Measurements from ENCODE around the gene ORAI2. TPM values are rescaled to one million over a fixed set of nuclear protein-coding genes. Genes with fewer than 3 reads are reported as not detected.
A peak's percentile ranks its signal among the peaks of the same experiment; 100 is the strongest.

The ORAI2 gene
- total RNA-seq, 4 donors from 2014 or later, result 3.1 to 99.9 (median 11.0) TPM

GRCh38 chr7:102431617-102432298, 1.6 kb upstream of the ORAI2 start:
- peak; percentile 66 for DNase-seq
- Histone ChIP-seq H3K4me3 (no peak overlapping the region), H3K27me3 (no peaks in the 10 kb centered on the region), H3K9me3 (no peaks in the 10 kb centered on the region), H3K27ac (peak overlapping the region; percentile 71 to 80 (median 75)), H3K4me1 (peaks cover 14 to 30% (median 24%) of the 10 kb centered on the region in 4 donors), H3K36me3 (no peaks in the 10 kb centered on the region)
- TF ChIP-seq POLR2A (IDR thresholded peaks at IDR 0.05) (no peak), POLR2AphosphoS5 (IDR thresholded peaks at IDR 0.05) (peak in 1 of 3 donors; percentile 3), CTCF (IDR thresholded peaks at IDR 0.05) (no peak)
- intact Hi-C loops (cut with DNase I; ENCODE audit: low total_unique reads), result no loop called here
- in situ Hi-C loops (cut with MboI; ENCODE audit: low pct_ligation_motif_present in 1 of 4, low pct_unique_long_range_greater_than_20kb in 1 of 4, low sequenced_read_pairs in 3 of 4), result no loop called here
- WGBS, 2 donors (ENCODE audit: low coverage in 1 of 2), result 22% methylated on average over 17 of the region's 17 CpGs; no CpG with 5 or more reads in 1 of the 2 donors

- in situ Hi-C loops (cut with MboI; ENCODE audit: low pct_ligation_motif_present in 1 of 4, low pct_unique_long_range_greater_than_20kb in 1 of 4, low sequenced_read_pairs in 3 of 4) (no loop called here), intact Hi-C loops (cut with DNase I; ENCODE audit: low total_unique reads) (no loop called here)
- no peaks in the 10 kb centered on the region for H3K27me3 ChIP-seq
- DNase-seq, result peak; percentile 50
- H3K27ac ChIP-seq, result peak overlapping the region; percentile 71 to 80 (median 75)
- no peaks in the 10 kb centered on the region for H3K9me3 ChIP-seq
- no peaks in the 10 kb centered on the region for H3K36me3 ChIP-seq
- H3K4me3 ChIP-seq, result peak overlapping the region; percentile 44 to 81 (median 80)
- peaks cover 14 to 30% (median 24%) of the 10 kb centered on the region in 4 donors for H3K4me1 ChIP-seq
- 26 to 30% methylated on average over 6 to 25 of the region's 27 CpGs for WGBS, 2 donors (ENCODE audit: low coverage in 1 of 2)
- TF ChIP-seq EP300 (IDR thresholded peaks at IDR 0.05; ENCODE audit: low read depth), result no peak
- no peak for TF ChIP-seq POLR2A (IDR thresholded peaks at IDR 0.05)
- TF ChIP-seq POLR2AphosphoS5 (IDR thresholded peaks at IDR 0.05), result no peak
- TF ChIP-seq CTCF (IDR thresholded peaks at IDR 0.05), result no peak
These were observed 745 bp upstream of the ORAI2 start for GRCh38 chr7:102432442-102433218.

- Histone ChIP-seq H3K27me3 (no peaks in the 10 kb centered on the region), H3K4me3 (peak overlapping the region; percentile 66 to 81 (median 80)), H3K9me3 (no peaks in the 10 kb centered on the region), H3K27ac (peak overlapping the region; percentile 71 to 80 (median 75)), H3K36me3 (no peaks in the 10 kb centered on the region), H3K4me1 (peaks cover 14 to 30% (median 24%) of the 10 kb centered on the region in 4 donors)
- WGBS, 2 donors (ENCODE audit: low coverage in 1 of 2), result 0 to 31% methylated on average over 2 to 9 of the region's 9 CpGs
- intact Hi-C loops (cut with DNase I; ENCODE audit: low total_unique reads), result no loop called here
- in situ Hi-C loops (cut with MboI; ENCODE audit: low pct_ligation_motif_present in 1 of 4, low pct_unique_long_range_greater_than_20kb in 1 of 4, low sequenced_read_pairs in 3 of 4), result no loop called here
- DNase-seq, result no peak
- TF ChIP-seq CTCF (IDR thresholded peaks at IDR 0.05), result no peak
- no peak for TF ChIP-seq POLR2A (IDR thresholded peaks at IDR 0.05)
- no peak for TF ChIP-seq POLR2AphosphoS5 (IDR thresholded peaks at IDR 0.05)
- no peak for TF ChIP-seq EP300 (IDR thresholded peaks at IDR 0.05; ENCODE audit: low read depth)
These were observed 688 bp downstream of the ORAI2 start for GRCh38 chr7:102434039-102434486.

- no peak for DNase-seq
- TF ChIP-seq POLR2A (IDR thresholded peaks at IDR 0.05), result no peak
- TF ChIP-seq EP300 (IDR thresholded peaks at IDR 0.05; ENCODE audit: low read depth), result no peak
- TF ChIP-seq POLR2AphosphoS5 (IDR thresholded peaks at IDR 0.05), result no peak
- TF ChIP-seq CTCF (IDR thresholded peaks at IDR 0.05), result no peak
- no peaks in the 10 kb centered on the region for H3K9me3 ChIP-seq
- H3K27ac ChIP-seq, result no peak overlapping the region
- 82 to 87% methylated on average over 6 to 10 of the region's 10 CpGs for WGBS, 2 donors (ENCODE audit: low coverage in 1 of 2)
- intact Hi-C loops (cut with DNase I; ENCODE audit: low total_unique reads), result no loop called here
- no peaks in the 10 kb centered on the region for H3K36me3 ChIP-seq
- H3K4me3 ChIP-seq, result no peak overlapping the region
- no peaks in the 10 kb centered on the region for H3K27me3 ChIP-seq
- in situ Hi-C loops (cut with MboI; ENCODE audit: low pct_ligation_motif_present in 1 of 4, low pct_unique_long_range_greater_than_20kb in 1 of 4, low sequenced_read_pairs in 3 of 4), result no loop called here
- H3K4me1 ChIP-seq, result peaks cover 14 to 27% (median 21%) of the 10 kb centered on the region in 4 donors
These were observed 2.7 kb downstream of the ORAI2 start for GRCh38 chr7:102436118-102436517.
